H9 (cell line): ENCODE data around the gene HK3. TPM values are rescaled to one million over a fixed set of nuclear protein-coding genes. Genes with fewer than 3 reads are reported as not detected.
A peak's percentile ranks its signal among the peaks of the same experiment; 100 is the strongest.

Source experiments
- DNase-seq: peaks from one replicate; pipeline ENCODE4 v3.0.0-alpha.2; 2017
- H2AFZ ChIP-seq: one replicate; pipeline ENCODE4 v1.6.1; 2013; ENCODE audit warnings: mild to moderate bottlenecking, low read length, control low read depth, moderate library complexity
- H2AK5ac ChIP-seq: 2 replicates; pipeline ENCODE4 v1.6.1; 2013; ENCODE audit warnings: low read length, control low read depth, mixed read lengths; ENCODE audit not compliant: insufficient read length
- H2BK120ac ChIP-seq: one replicate; pipeline ENCODE4 v1.6.1; 2013; ENCODE audit warnings: low read depth, mild to moderate bottlenecking, low read length, control low read depth, inconsistent platforms; ENCODE audit not compliant: poor library complexity, severe bottlenecking
- H2BK12ac ChIP-seq: 2 replicates; pipeline ENCODE4 v1.6.1; 2013; ENCODE audit warnings: low read length, control low read depth, mixed read lengths, low read depth; ENCODE audit not compliant: insufficient read length
- H2BK15ac ChIP-seq: 2 replicates; pipeline ENCODE4 v1.6.1; 2013; ENCODE audit warnings: low read depth, low read length, control low read depth
- H2BK20ac ChIP-seq: one replicate; pipeline ENCODE4 v1.6.1; 2013; ENCODE audit warnings: low read depth, mild to moderate bottlenecking, low read length, control low read depth, inconsistent platforms; ENCODE audit not compliant: poor library complexity, severe bottlenecking
- H2BK5ac ChIP-seq: 2 replicates; pipeline ENCODE4 v1.6.1; 2013; ENCODE audit warnings: low read length, control low read depth, mixed read lengths; ENCODE audit not compliant: insufficient read length
- H3K14ac ChIP-seq: 2 replicates; pipeline ENCODE4 v1.6.1; 2013; ENCODE audit warnings: low read length, control low read depth; ENCODE audit not compliant: insufficient read depth
- H3K18ac ChIP-seq: 2 replicates; pipeline ENCODE4 v1.6.1; 2013; ENCODE audit warnings: low read depth, mild to moderate bottlenecking, mixed read lengths, low read length, control low read depth; ENCODE audit not compliant: insufficient read length
- H3K23ac ChIP-seq: 2 replicates; pipeline ENCODE4 v1.6.1; 2013; ENCODE audit warnings: low read length, control low read depth, mixed read lengths, low read depth; ENCODE audit not compliant: insufficient read length
- H3K23me2 ChIP-seq: 2 replicates; pipeline ENCODE4 v1.6.1; 2013; ENCODE audit warnings: low read depth, mild to moderate bottlenecking, mixed read lengths, low read length, control low read depth; ENCODE audit not compliant: insufficient read length, poor library complexity, severe bottlenecking
- H3K27ac ChIP-seq: 2 replicates; pipeline ENCODE4 v1.5.1; 2013; ENCODE audit warnings: low read length, control low read depth, mixed read lengths, low read depth; ENCODE audit not compliant: insufficient read length
- H3K27me3 ChIP-seq: 2 replicates; pipeline ENCODE4 v1.6.1; 2013; ENCODE audit warnings: low read length, control low read depth, inconsistent platforms; ENCODE audit not compliant: insufficient read depth
- H3K4ac ChIP-seq: 2 replicates; pipeline ENCODE4 v1.6.1; 2013; ENCODE audit warnings: low read depth, mild to moderate bottlenecking, control low read depth, inconsistent platforms, low read length, moderate library complexity
- H3K4me1 ChIP-seq: 2 replicates; pipeline ENCODE4 v1.6.1; 2013; ENCODE audit warnings: low read length, control low read depth, inconsistent platforms; ENCODE audit not compliant: insufficient read depth
- H3K4me2 ChIP-seq: 2 replicates; pipeline ENCODE4 v1.6.1; 2013; ENCODE audit warnings: low read length, control low read depth, mixed read lengths; ENCODE audit not compliant: insufficient read length, insufficient read depth
- H3K56ac ChIP-seq: 2 replicates; pipeline ENCODE4 v1.6.1; 2013; ENCODE audit warnings: low read depth, mild to moderate bottlenecking, mixed read lengths, low read length, control low read depth; ENCODE audit not compliant: insufficient read length
- H3K79me1 ChIP-seq: 2 replicates; pipeline ENCODE4 v1.6.1; 2013; ENCODE audit warnings: low read depth, mild to moderate bottlenecking, moderate library complexity, low read length, control low read depth, inconsistent platforms; ENCODE audit not compliant: insufficient read depth, poor library complexity, severe bottlenecking
- H3K79me2 ChIP-seq: 2 replicates; pipeline ENCODE4 v1.6.1; 2013; ENCODE audit warnings: low read length, control low read depth, inconsistent platforms; ENCODE audit not compliant: insufficient read depth
- H3K9ac ChIP-seq: 2 replicates; pipeline ENCODE4 v1.6.1; 2013; ENCODE audit warnings: low read length, control low read depth, mixed read lengths; ENCODE audit not compliant: insufficient read length; ENCODE audit errors: extremely low read depth
- H3K9me3 ChIP-seq: one replicate; pipeline ENCODE4 v1.6.1; 2013; ENCODE audit warnings: low read depth, low read length, inconsistent platforms; ENCODE audit not compliant: control insufficient read depth
- H3T11ph ChIP-seq: one replicate; pipeline ENCODE4 v1.6.1; 2013; ENCODE audit warnings: mild to moderate bottlenecking, low read length, control low read depth, inconsistent platforms
- H4K20me1 ChIP-seq: one replicate; pipeline ENCODE4 v1.6.1; 2013; ENCODE audit not compliant: control insufficient read depth, insufficient read length, insufficient read depth
- H4K5ac ChIP-seq: 2 replicates; pipeline ENCODE4 v1.6.1; 2013; ENCODE audit warnings: low read depth, mild to moderate bottlenecking, mixed read lengths, low read length, control low read depth; ENCODE audit not compliant: insufficient read length
- H4K8ac ChIP-seq: replicated peaks from 2 replicates; pipeline ENCODE4 v1.6.1; 2013; ENCODE audit warnings: low read length, control low read depth, mixed read lengths, low read depth; ENCODE audit not compliant: insufficient read length
- H4K91ac ChIP-seq: 2 replicates; pipeline ENCODE4 v1.6.1; 2013; ENCODE audit warnings: low read depth, mild to moderate bottlenecking, moderate library complexity, mixed read lengths, low read length, control low read depth; ENCODE audit not compliant: insufficient read length
- H3K27ac Mint-ChIP-seq, 3 experiments: 2 replicates in 2 of 3; 3 replicates in 1 of 3; pipeline ENCODE4 v1.8.0; 2020 to 2021; ENCODE audit warnings: mixed read lengths in 3 of 3, mild to moderate bottlenecking in 1 of 3, moderate library complexity in 1 of 3
- H3K27me3 Mint-ChIP-seq: 2 replicates; pipeline ENCODE4 v1.8.0; 2021; ENCODE audit warnings: low read depth, mild to moderate bottlenecking, moderate library complexity, mixed read lengths
- H3K36me3 Mint-ChIP-seq, 3 experiments: 2 replicates in 2 of 3; 3 replicates in 1 of 3; pipeline ENCODE4 v1.8.0; 2020 to 2021; ENCODE audit warnings: low read depth in 3 of 3, mixed read lengths in 3 of 3; ENCODE audit not compliant: insufficient read depth in 1 of 3
- H3K4me1 Mint-ChIP-seq, 2 experiments: 2 replicates each; pipeline ENCODE4 v1.8.0; 2020; ENCODE audit warnings: mixed read lengths in 2 of 2
- H3K4me3 Mint-ChIP-seq, 2 experiments: 2 replicates in 1 of 2; 3 replicates in 1 of 2; pipeline ENCODE4 v1.8.0; 2020 to 2021; ENCODE audit warnings: mild to moderate bottlenecking in 2 of 2, mixed read lengths in 2 of 2, moderate library complexity in 1 of 2
- H3K9me3 Mint-ChIP-seq, 2 experiments: 2 replicates in 1 of 2; 3 replicates in 1 of 2; pipeline ENCODE4 v1.8.0; 2020; ENCODE audit warnings: mild to moderate bottlenecking in 2 of 2, mixed read lengths in 2 of 2, moderate library complexity in 1 of 2
- WGBS: extraction: QIAGEN DNeasy Blood & Tissue Kit; methylation state at CpG from one replicate; pipeline ENCODE4 v1.1.7; 2013; ENCODE audit warnings: missing lambda C conversion rate, low lambda C conversion rate, mixed read lengths; ENCODE audit not compliant: insufficient read length; ENCODE audit errors: extremely low coverage; 5-methylcytosine and 5-hydroxymethylcytosine counted together
- total RNA-seq: library from RNA; stranded (reverse); gene quantifications from 2 replicates; pipeline ENCODE4 v1.2.1, GENCODE V29; 2021
- TF ChIP-seq, protein P1 (sequence below): fragments of 200-600 bp; sonication (generic); conservative IDR thresholded peaks from 3 replicates; pipeline ENCODE4 v1.8.0; 2021; ENCODE audit warnings: antibody characterized with exemption, mild to moderate bottlenecking

The HK3 gene
- total RNA-seq, 1 experiment from 2014 or later = not detected

DNA sequence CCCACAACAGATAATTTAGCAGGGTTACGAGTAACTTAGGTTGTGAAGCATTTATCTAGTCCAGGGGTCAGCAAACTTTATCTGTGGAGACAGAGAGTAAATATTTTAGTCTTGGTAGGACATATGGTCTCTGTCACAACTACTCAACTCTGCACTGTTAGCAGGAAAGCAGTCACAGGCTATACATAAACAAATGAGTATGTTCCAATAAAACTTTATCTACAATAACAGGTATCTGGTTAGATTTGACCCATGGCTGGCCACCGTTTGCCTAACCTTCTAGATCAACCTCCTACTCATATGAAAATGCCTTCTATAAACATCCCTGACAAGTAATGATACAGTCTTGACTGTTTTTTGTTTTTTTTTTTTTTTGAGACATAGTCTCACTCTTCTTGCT is 13.0 kb upstream of the HK3 start:
- no CpG with 5 or more reads among the region's 2 CpGs for WGBS
- Histone ChIP-seq H4K20me1 (no peaks in the 10 kb centered on the region), H2AFZ (no peak overlapping the region), H3K18ac (no peak overlapping the region), H2AK5ac (no peak overlapping the region), H3K14ac (no peak overlapping the region), H4K91ac (no peak overlapping the region), H3K23ac (no peak overlapping the region), H3K4me2 (no peak overlapping the region), H2BK120ac (no peak overlapping the region), H4K8ac (no peak overlapping the region), H3K56ac (no peak overlapping the region), H3K79me1 (no peaks in the 10 kb centered on the region), H2BK5ac (no peak overlapping the region), H2BK12ac (no peak overlapping the region), H3K27me3 (no peaks in the 10 kb centered on the region), H3K79me2 (no peaks in the 10 kb centered on the region), H3K23me2 (no peaks in the 10 kb centered on the region), H3K4ac (no peak overlapping the region), H4K5ac (no peak overlapping the region), H3K4me1 (no peaks in the 10 kb centered on the region), H3K27ac (no peak overlapping the region), H3K9me3 (no peaks in the 10 kb centered on the region), H2BK15ac (no peak overlapping the region), H3K9ac (no peak overlapping the region), H2BK20ac (no peak overlapping the region), H3T11ph (no peak overlapping the region)
- TF ChIP-seq, protein P1, sequence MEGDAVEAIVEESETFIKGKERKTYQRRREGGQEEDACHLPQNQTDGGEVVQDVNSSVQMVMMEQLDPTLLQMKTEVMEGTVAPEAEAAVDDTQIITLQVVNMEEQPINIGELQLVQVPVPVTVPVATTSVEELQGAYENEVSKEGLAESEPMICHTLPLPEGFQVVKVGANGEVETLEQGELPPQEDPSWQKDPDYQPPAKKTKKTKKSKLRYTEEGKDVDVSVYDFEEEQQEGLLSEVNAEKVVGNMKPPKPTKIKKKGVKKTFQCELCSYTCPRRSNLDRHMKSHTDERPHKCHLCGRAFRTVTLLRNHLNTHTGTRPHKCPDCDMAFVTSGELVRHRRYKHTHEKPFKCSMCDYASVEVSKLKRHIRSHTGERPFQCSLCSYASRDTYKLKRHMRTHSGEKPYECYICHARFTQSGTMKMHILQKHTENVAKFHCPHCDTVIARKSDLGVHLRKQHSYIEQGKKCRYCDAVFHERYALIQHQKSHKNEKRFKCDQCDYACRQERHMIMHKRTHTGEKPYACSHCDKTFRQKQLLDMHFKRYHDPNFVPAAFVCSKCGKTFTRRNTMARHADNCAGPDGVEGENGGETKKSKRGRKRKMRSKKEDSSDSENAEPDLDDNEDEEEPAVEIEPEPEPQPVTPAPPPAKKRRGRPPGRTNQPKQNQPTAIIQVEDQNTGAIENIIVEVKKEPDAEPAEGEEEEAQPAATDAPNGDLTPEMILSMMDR = no peak
- H3K27me3 Mint-ChIP-seq = no peaks in the 10 kb centered on the region
- H3K4me1 Mint-ChIP-seq = peaks cover 5 to 7% of the 10 kb centered on the region in 2 experiments
- no peak overlapping the region for H3K4me3 Mint-ChIP-seq
- peaks cover 6 to 27% (median 26%) of the 10 kb centered on the region in 3 experiments for H3K36me3 Mint-ChIP-seq
- no peak for DNase-seq
- H3K9me3 Mint-ChIP-seq = no peaks in the 10 kb centered on the region
- peak overlapping the region in 1 of 3 experiments; percentile 46; a peak in 1 of 7 replicates for H3K27ac Mint-ChIP-seq
